ENCODE measurements around the gene RFX5. TPM values are rescaled to one million over a fixed set of nuclear protein-coding genes. Genes with fewer than 3 reads are reported as not detected.

Gene RFX5
- total RNA-seq, 2 experiments from 2014 or later = 68.4 to 73.9 TPM

DNA sequence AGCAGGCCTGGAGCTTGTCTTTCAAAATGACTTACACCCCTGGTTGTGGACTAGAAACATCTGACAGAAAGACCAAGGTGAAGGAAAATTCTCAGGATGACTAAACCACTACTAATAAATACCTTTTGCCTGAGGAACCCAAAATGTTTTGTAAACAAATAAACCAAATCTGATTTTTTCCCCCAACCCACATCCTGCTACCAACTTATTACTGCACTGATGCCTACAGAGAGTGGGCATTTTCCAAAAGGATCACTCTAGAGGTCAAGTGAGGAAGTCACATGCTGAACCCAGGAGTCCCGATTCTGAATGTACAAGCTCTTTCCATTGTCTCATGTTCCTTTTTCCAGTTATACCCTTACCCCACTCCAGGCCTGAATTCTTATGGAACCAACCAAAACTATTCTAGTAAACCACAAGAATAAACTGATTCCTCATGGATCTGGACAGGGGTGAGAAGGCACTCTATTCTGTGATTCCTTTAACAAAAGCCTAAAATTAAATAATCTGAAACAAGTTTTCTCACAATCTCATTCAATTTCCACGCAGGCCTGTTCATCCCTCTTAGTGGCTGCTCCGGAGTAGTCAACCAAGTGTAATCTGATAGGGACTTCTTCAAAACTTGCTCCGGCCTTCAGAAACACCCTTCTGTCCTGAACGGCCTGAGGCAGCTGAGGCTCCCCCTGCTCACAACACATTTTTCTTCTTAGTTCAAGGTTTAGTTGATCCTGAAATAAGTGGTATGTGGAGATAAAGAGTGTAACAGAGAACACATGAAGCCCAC, 21.2 kb downstream of the RFX5 start:
- ATAC-seq (ENCODE audit: low read depth) (no peak), DNase-seq (no peak)
- H3K27ac Mint-ChIP-seq = peak overlapping the region; percentile 96
- POLR2A ChIA-PET = interaction anchor here (1.2 to 2.3 kb wide), 4 partner anchors 15 to 73 kb away, joined by 5 to 8 read pairs (median 6); partner anchors contain the start of genes PSMB4 and RFX5
- no peaks in the 10 kb centered on the region for H3K9me3 Mint-ChIP-seq
- H3K4me3 Mint-ChIP-seq = peak overlapping the region; percentile 99
- H3K27me3 Mint-ChIP-seq = no peaks in the 10 kb centered on the region
- H3K4me1 Mint-ChIP-seq = peaks cover 30% of the 10 kb centered on the region
- peaks cover 14% of the 10 kb centered on the region for H3K36me3 Mint-ChIP-seq

DNA sequence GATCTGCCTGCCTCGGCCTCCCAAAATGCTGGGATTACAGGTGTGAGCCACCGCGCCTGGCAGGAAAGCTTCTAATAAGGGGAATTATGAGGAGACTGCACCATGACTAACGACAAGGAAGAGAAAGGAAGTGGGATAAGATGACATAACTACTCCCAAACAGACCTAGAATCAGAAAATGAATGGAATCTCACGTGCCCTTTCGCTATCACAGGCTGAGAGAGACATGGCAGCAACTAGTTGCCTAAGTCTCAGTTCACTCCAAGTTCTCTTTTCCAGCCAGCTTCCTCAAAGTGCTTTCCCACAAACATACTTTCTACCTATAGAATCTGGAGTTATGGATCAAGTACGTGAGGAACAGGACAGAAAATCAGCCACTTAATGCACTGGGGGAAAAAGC, 21.8 kb downstream of the RFX5 start:
- DNase-seq (no peak), ATAC-seq (ENCODE audit: low read depth) (no peak)
- Mint-ChIP-seq H3K4me3 (peak overlapping the region; percentile 28), H3K4me1 (peaks cover 32% of the 10 kb centered on the region), H3K27me3 (no peaks in the 10 kb centered on the region), H3K9me3 (no peaks in the 10 kb centered on the region), H3K36me3 (peaks cover 14% of the 10 kb centered on the region), H3K27ac (no peak overlapping the region)
- POLR2A ChIA-PET = interaction anchor here (0.7 to 1.2 kb wide), 2 partner anchors 15 kb away, joined by 3 to 5 read pairs; no protein-coding TSS in a partner anchor

DNA sequence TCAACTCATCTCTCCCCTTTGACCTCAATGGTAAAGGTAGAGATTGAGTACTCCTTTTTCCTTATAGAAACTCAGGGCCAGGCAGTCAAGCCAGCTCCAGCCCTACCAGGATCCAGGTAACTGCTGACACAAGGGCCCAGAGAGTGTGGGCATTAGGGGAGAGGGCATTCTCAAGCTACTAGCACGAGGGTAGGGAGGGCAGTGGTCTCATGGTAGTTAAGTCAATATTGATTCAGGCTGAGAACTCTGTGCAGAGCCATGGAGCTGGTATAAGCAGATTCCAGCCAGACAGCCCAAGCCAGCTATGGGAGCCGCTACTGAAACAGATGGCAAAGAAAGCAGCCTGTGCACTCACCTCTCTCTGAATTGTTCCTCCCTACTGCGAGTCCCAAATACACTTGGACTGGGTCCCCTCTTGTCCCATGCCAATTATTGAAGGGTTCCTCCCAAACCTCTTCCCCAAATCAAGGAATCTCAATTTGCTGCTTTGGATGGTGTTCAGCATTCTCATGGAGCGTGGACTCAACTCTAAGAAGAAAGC, 22.6 kb downstream of the RFX5 start:
- DNase-seq = no peak
- POLR2A ChIA-PET = interaction anchor here (0.6 to 1.7 kb wide), 2 partner anchors 43 to 141 kb away, joined by 3 to 5 read pairs; partner anchors contain the start of gene ZNF687
- Mint-ChIP-seq H3K27me3 (no peaks in the 10 kb centered on the region), H3K9me3 (no peaks in the 10 kb centered on the region), H3K4me1 (peaks cover 32% of the 10 kb centered on the region), H3K4me3 (no peak overlapping the region), H3K36me3 (peaks cover 14% of the 10 kb centered on the region), H3K27ac (no peak overlapping the region)
- ATAC-seq (ENCODE audit: low read depth) = no peak

DNA sequence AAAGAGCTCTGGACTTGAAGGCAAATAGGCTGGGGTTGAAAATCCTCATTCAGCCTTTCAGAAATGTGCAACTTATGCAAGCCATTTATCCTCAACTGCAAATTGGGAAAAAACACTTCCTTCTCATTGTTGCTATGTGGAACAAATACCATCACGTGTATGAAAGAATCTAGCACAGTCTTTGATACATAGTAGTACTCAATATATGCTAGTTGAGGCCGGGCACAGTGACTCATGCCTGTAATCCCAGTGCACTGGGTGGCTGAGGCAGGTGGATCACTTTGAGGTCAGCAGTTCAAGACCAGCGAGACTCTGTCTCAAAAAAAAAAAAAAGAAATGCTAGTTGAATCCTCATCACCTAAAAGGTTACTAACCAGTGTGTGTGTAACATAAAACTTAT, 28.1 kb downstream of the RFX5 start:
- ATAC-seq (ENCODE audit: low read depth) = no peak
- H3K27ac Mint-ChIP-seq = no peak overlapping the region
- no peaks in the 10 kb centered on the region for H3K27me3 Mint-ChIP-seq
- no peaks in the 10 kb centered on the region for H3K9me3 Mint-ChIP-seq
- peaks cover 10% of the 10 kb centered on the region for H3K4me1 Mint-ChIP-seq
- POLR2A ChIA-PET = no interaction called here
- no peak for DNase-seq
- H3K4me3 Mint-ChIP-seq = no peak overlapping the region
- H3K36me3 Mint-ChIP-seq = peaks cover 17% of the 10 kb centered on the region

DNA sequence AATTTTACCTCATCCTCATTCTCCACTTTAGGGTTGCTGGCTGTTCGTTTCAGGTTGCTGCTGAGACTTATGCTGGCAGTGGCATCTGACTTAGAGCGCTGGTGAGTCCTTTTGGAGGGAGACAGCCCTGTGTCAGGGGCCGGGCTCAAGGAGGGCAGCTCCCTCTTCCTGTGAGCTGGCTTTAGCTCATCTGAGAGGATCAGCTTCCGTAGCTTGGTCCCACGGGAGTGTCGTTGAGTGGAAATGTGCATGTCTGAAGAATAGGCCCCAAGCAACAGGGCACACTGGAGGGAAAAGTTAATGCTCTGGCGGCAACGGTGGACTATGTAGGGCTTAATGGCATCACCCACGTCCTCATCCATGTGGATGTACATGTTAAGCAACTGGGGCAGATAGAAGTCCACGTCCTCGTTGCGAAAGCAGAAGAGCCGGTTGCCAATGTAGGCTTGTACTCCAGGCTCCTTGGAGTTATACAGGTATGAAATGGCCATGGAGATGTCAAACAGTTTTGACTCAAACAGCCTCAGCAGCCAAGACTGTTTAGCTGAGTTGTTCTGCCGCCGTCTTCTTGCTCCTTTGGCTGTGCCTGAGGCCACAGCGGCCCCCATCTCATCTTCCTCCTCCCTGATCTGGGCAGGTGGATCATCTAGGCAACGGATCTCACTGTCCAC, 31.4 kb downstream of the RFX5 start:
- ATAC-seq (ENCODE audit: low read depth) (no peak), DNase-seq (no peak)
- Mint-ChIP-seq H3K27me3 (no peaks in the 10 kb centered on the region), H3K4me1 (peaks cover 19% of the 10 kb centered on the region), H3K9me3 (no peaks in the 10 kb centered on the region), H3K4me3 (no peak overlapping the region), H3K36me3 (peaks cover 25% of the 10 kb centered on the region), H3K27ac (no peak overlapping the region)
- POLR2A ChIA-PET = no interaction called here

DNA sequence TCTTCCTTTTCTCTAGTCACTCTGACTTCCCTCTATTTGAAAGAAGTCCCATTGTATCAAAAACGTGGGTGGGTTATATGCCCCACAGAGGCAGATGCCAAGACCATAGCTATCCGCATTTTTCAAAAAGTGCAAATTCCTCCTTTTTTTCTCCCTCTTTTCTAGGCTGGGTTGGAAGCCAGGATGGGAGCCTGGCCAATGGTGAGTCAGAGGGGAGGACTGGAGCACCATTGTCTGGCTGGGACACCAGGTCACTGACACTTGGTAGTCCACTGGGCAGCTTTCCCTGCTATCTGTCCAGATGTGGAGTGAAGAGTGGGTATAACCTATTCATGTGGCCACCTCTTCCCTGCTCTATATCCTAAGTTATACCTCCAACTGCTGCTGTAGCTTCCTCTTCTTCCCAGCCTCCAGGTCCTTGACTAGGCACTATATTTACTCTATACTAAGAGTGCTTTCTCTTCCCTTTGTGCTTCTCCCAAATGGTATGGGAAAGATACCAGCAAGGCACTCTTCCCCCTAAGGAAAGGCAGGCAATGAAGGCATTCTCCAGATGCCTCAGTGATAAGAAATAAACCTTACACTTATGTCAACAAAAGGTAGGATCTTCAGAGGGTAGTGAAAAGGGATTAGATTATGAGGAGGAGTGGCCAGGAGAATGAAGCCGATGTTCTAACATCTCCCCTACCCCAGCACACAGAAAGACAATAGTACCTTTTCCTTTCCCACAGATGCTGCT, 32.7 kb downstream of the RFX5 start:
- POLR2A ChIA-PET = interaction anchor here (1.5 kb wide), 1 partner anchor 13 kb away, joined by 5 read pairs; the partner anchor contains the start of gene PI4KB
- no peak for DNase-seq
- H3K4me1 Mint-ChIP-seq = peaks cover 19% of the 10 kb centered on the region
- no peaks in the 10 kb centered on the region for H3K27me3 Mint-ChIP-seq
- H3K9me3 Mint-ChIP-seq = no peaks in the 10 kb centered on the region
- no peak overlapping the region for H3K4me3 Mint-ChIP-seq
- peaks cover 25% of the 10 kb centered on the region for H3K36me3 Mint-ChIP-seq
- H3K27ac Mint-ChIP-seq = no peak overlapping the region
- no peak for ATAC-seq (ENCODE audit: low read depth)

DNA sequence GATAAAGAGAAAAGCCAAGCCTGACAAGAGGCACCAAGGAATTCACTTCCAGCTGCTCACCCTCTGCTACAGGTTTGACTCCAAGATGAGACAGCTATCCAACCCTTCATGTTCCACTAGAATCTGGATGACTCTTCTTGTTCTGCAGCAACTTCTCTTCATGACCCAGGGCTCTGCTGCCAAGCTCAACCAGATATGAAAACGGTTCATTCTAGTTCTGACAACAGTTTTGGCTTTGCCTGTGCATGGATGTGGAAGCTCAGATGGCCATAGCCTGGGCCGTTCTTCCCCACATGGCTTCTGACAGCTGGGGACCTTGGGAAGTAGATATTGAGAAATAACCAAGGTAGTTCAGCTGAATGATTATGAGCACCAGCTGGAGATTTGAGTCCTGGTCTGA, 33.6 kb downstream of the RFX5 start:
- ATAC-seq (ENCODE audit: low read depth) (no peak), DNase-seq (no peak)
- Mint-ChIP-seq H3K4me3 (no peak overlapping the region), H3K27ac (no peak overlapping the region), H3K4me1 (peaks cover 19% of the 10 kb centered on the region), H3K27me3 (no peaks in the 10 kb centered on the region), H3K36me3 (peaks cover 25% of the 10 kb centered on the region), H3K9me3 (no peaks in the 10 kb centered on the region)
- POLR2A ChIA-PET = interaction anchor here (1.5 kb wide), 1 partner anchor 14 kb away, joined by 5 read pairs; the partner anchor contains the start of gene PI4KB

DNA sequence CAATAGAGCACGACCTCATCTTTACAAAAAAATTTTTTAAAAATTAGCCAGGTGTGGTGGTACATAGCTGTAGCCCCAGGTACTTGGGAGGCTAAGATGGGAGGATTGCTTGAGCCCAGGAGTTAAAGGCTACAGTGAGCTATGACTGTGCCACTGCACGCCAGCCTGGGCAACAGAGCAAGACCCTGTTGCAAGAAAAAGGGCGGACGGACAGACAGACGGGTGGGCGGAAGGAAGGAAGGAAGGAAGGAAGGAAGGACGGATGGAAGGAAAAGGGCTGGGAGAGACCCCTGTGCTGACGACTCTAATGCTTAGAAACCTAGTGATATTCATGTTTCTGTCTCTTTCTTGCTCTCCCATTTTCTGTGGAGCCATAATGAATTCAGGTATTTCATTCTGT, 34.2 kb downstream of the RFX5 start:
- no peaks in the 10 kb centered on the region for H3K9me3 Mint-ChIP-seq
- ATAC-seq (ENCODE audit: low read depth) (no peak), DNase-seq (no peak)
- POLR2A ChIA-PET = interaction anchor here (1.0 to 1.5 kb wide), 2 partner anchors 14 to 122 kb away, joined by 3 to 5 read pairs; partner anchors contain the start of gene PI4KB
- no peak overlapping the region for H3K4me3 Mint-ChIP-seq
- H3K36me3 Mint-ChIP-seq = peaks cover 28% of the 10 kb centered on the region
- no peak overlapping the region for H3K27ac Mint-ChIP-seq
- peaks cover 19% of the 10 kb centered on the region for H3K4me1 Mint-ChIP-seq
- no peaks in the 10 kb centered on the region for H3K27me3 Mint-ChIP-seq

DNA sequence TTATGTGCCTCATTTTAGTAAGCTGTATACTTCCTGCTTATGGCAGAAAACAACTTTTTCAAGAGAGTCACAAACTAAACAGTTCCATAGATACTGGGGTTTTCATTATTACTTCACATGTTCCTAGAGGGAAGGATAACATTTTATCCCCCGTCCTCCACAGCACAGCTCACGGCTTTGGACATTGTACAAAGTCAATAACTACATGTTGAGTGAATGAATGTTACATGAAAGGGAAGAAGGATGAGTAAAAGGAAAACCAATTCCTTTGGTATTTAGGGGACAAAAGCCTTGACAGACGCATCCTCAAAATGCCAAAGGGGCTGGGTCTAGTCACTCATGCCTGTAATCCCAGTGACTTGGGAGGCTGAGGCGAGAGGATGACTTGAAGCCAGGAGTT, 34.6 kb downstream of the RFX5 start:
- Mint-ChIP-seq H3K9me3 (no peaks in the 10 kb centered on the region), H3K4me1 (peaks cover 19% of the 10 kb centered on the region), H3K4me3 (no peak overlapping the region), H3K36me3 (peaks cover 26% of the 10 kb centered on the region), H3K27ac (no peak overlapping the region), H3K27me3 (no peaks in the 10 kb centered on the region)
- ATAC-seq (ENCODE audit: low read depth) (no peak), DNase-seq (no peak)
- POLR2A ChIA-PET = interaction anchor here (1.0 to 2.2 kb wide), 3 partner anchors 15 to 122 kb away, joined by 3 to 9 read pairs (median 5); partner anchors contain the start of gene PI4KB

DNA sequence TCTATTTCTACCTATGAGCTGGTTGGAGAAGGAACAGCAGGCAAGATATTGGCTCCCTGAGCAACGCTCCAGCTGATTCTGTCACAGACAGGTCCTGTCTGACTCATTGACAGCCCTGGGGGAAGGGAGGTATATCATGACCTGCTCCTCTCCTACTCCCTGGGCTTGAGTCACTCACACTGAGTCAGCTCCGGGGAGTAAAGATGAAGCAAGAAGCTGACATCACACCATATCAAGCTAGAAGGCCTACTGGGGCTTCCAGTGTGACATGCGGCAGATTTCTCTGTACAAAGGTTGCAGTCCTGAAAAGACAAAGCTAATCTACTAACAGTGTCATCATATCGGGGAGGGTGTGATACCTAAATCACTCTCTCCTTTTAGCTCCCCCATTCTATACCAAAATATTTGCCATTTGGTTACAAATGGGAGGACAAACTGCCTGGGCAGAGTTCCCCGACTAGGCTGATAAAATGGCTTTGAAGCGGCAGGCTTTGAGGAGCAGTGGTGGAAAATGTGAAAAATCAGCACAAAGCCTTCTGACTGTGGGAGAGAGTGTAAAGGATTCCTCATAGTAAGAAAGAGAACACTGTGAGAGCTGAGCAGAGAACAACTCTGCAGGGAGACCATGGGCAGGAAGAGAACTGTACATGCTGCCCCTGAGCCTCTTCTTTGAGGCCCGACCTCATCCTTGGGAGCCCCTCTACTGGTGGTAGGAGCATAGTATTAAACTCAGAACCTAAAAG, 35.3 kb downstream of the RFX5 start:
- peaks cover 26% of the 10 kb centered on the region for H3K36me3 Mint-ChIP-seq
- POLR2A ChIA-PET = interaction anchor here (0.9 to 2.2 kb wide), 3 partner anchors 9 to 121 kb away, joined by 3 to 9 read pairs (median 3); partner anchors contain the start of gene PI4KB
- H3K9me3 Mint-ChIP-seq = no peaks in the 10 kb centered on the region
- H3K4me3 Mint-ChIP-seq = no peak overlapping the region
- peaks cover 19% of the 10 kb centered on the region for H3K4me1 Mint-ChIP-seq
- no peaks in the 10 kb centered on the region for H3K27me3 Mint-ChIP-seq
- DNase-seq = no peak
- ATAC-seq (ENCODE audit: low read depth) = peak; percentile 90
- H3K27ac Mint-ChIP-seq = peak overlapping the region; percentile 31

DNA sequence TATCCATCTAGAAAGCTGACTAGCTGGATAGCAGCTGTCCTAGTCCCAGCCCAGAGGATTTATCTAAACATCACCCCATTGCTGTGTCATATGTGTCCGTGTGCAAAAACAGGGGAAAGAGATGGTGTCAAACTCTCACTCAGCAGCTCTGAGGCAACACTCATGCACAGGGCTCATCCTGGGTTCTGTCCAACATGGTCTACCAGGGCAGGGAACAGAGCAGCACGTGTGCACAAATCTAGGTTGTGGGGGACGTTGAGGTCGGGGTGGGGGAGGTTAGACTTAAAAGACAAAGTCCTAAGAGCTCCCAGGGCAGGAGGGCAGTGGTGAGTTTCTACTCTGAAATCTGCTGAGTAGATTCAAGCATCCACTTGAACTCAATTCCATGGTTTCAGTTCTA, 36.0 kb downstream of the RFX5 start:
- H3K27me3 Mint-ChIP-seq = no peaks in the 10 kb centered on the region
- H3K4me3 Mint-ChIP-seq = no peak overlapping the region
- DNase-seq (no peak), ATAC-seq (ENCODE audit: low read depth) (no peak)
- POLR2A ChIA-PET = interaction anchor here (0.5 to 2.2 kb wide), 2 partner anchors 16 to 53 kb away, joined by 4 to 9 read pairs; partner anchors contain the start of gene PI4KB
- no peak overlapping the region for H3K27ac Mint-ChIP-seq
- no peaks in the 10 kb centered on the region for H3K9me3 Mint-ChIP-seq
- peaks cover 26% of the 10 kb centered on the region for H3K36me3 Mint-ChIP-seq
- peaks cover 19% of the 10 kb centered on the region for H3K4me1 Mint-ChIP-seq

DNA sequence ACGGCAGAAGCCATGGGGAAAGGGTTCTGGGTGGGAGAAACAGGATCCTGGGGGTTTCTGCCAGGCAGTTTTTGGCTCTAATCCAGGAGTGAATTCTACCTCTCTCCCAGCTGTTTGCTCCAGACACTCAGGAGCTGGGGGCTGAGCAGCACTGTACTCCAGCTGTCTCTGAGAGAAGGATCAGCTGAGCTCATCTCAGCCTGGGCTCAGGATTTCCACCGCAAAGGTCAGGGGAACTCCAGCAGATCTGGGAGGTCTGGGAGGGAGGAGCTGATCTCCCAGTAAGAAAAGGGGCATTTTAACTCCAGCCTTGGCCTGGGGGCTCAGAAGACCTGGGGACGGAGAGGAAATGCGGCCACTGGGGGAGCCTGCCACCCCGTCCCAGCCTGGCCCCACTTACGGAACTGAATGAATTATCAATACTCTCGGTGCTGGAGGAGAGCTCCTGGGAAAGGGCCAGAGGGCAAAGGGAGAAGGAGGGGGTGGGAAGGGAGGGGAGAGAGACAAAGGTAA, 37.2 kb downstream of the RFX5 start:
- Mint-ChIP-seq H3K9me3 (no peaks in the 10 kb centered on the region), H3K27ac (no peak overlapping the region), H3K4me1 (peaks cover 19% of the 10 kb centered on the region), H3K27me3 (no peaks in the 10 kb centered on the region), H3K36me3 (peaks cover 29% of the 10 kb centered on the region), H3K4me3 (no peak overlapping the region)
- DNase-seq (no peak), ATAC-seq (ENCODE audit: low read depth) (no peak)
- POLR2A ChIA-PET = interaction anchor here (0.5 to 2.2 kb wide), 3 partner anchors 13 to 17 kb away, joined by 3 to 9 read pairs (median 3); partner anchors contain the start of gene PI4KB

All from activated naive CD8-positive, alpha-beta T cell treated with anti-CD3 and anti-CD28 coated beads, Interleukin-2, amount 10 ng/mL, durations not matched to agents 7 days and 5 days (primary cell).